Smooth muscle cell (in vitro differentiated cells): Measurements from ENCODE around the gene SCYGR3. TPM values are rescaled to one million over a fixed set of nuclear protein-coding genes. Genes with fewer than 3 reads are reported as not detected.

Source experiments
- DNase-seq: peaks from one replicate; lab custom pipeline; 2025; ENCODE audit not compliant: unreplicated experiment; lab: John Stamatoyannopoulos, UW
- H2AFZ ChIP-seq: fragments of 200-600 bp; sonication (generic); 2 replicates; pipeline ENCODE4 v1.6.0; 2016; ENCODE audit warnings: antibody characterized with exemption, low read depth, mild to moderate bottlenecking
- H3F3A ChIP-seq: fragments of 200-600 bp; sonication (generic); 2 replicates; pipeline ENCODE4 v1.6.0; 2017; ENCODE audit warnings: antibody characterized with exemption, low read depth
- H3K27ac ChIP-seq: fragments of 200-600 bp; sonication (generic); 2 replicates; pipeline ENCODE4 v1.5.1; 2016; ENCODE audit warnings: low read depth, mild to moderate bottlenecking
- H3K27me3 ChIP-seq: fragments of 200-600 bp; sonication (generic); 2 replicates; pipeline ENCODE4 v1.6.1; 2016; ENCODE audit warnings: low read depth, mild to moderate bottlenecking
- H3K36me3 ChIP-seq: fragments of 200-600 bp; sonication (generic); 2 replicates; pipeline ENCODE4 v1.5.1; 2016; ENCODE audit warnings: low read depth
- H3K4me1 ChIP-seq: fragments of 200-600 bp; sonication (generic); 2 replicates; pipeline ENCODE4 v1.5.1; 2016; ENCODE audit warnings: low read depth
- H3K4me2 ChIP-seq: fragments of 200-600 bp; sonication (generic); 2 replicates; pipeline ENCODE4 v1.6.0; 2016; ENCODE audit warnings: mild to moderate bottlenecking
- H3K4me3 ChIP-seq: fragments of 200-600 bp; sonication (generic); 2 replicates; pipeline ENCODE4 v1.5.1; 2016; ENCODE audit warnings: mild to moderate bottlenecking
- H3K79me2 ChIP-seq: fragments of 200-600 bp; sonication (generic); 2 replicates; pipeline ENCODE4 v1.6.0; 2016; ENCODE audit warnings: low read depth, mild to moderate bottlenecking
- H3K9ac ChIP-seq: fragments of 200-600 bp; sonication (generic); 2 replicates; pipeline ENCODE4 v1.6.0; 2016; ENCODE audit warnings: low read depth
- H3K9me3 ChIP-seq: fragments of 200-600 bp; sonication (generic); replicated peaks from 2 replicates; pipeline ENCODE4 v1.5.1; 2016; ENCODE audit warnings: low read depth
- H4K20me1 ChIP-seq: fragments of 200-600 bp; sonication (generic); 2 replicates; pipeline ENCODE4 v1.6.0; 2016; ENCODE audit warnings: low read depth
- WGBS: methylation state at CpG from one replicate; pipeline ENCODE4 v1.1.7; 2016; ENCODE audit warnings: low lambda C conversion rate; 5-methylcytosine and 5-hydroxymethylcytosine counted together
- polyA plus RNA-seq: library from polyadenylated mRNA; unstranded; fragments of >200 nt; fragmentation: Nextera tagmentation; extraction: Ambion mirVana; gene quantifications from 2 replicates; pipeline ENCODE4 v1.2.1, GENCODE V29; 2016
- total RNA-seq: library from RNA; depleted of rRNA; stranded (reverse); fragments of >200 nt; gene quantifications from 2 replicates; pipeline ENCODE4 v1.2.3, GENCODE V29; 2014
- TF ChIP-seq, protein P1 (sequence below): fragments of 200-600 bp; sonication (generic); IDR thresholded peaks from 2 replicates; pipeline ENCODE4 v1.5.1; 2017; ENCODE audit warnings: borderline replicate concordance, mild to moderate bottlenecking, antibody characterized with exemption; ENCODE audit not compliant: insufficient read depth, poor library complexity, severe bottlenecking

Gene SCYGR3
- total and polyA plus RNA-seq, 2 experiments from 2014 or later: not detected

DNA sequence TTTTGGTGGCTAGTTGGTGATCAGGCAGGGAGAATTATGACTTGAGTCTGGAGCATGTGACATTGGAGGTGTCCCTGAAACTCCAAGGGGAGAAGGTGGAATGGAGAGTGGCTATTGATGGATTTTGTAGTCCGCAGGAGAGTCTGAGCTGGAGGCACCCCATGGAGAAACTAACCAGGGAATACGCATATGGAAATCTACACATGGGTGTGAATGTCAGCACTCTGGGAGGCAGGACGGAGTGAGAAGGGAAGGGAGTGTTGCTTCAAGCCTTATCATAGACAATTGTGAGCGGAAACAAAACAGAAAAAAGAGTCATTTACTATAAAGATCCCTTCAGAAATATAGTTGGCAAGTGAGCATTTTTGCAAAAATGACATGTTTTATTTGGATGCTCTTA lies 2.0 kb upstream of the SCYGR3 start:
- Histone ChIP-seq H3K27me3 (no peaks in the 10 kb centered on the region), H3K36me3 (no peaks in the 10 kb centered on the region), H4K20me1 (no peaks in the 10 kb centered on the region), H3K4me2 (peak overlapping the region; percentile 36), H3K9me3 (no peaks in the 10 kb centered on the region), H3K9ac (no peak overlapping the region), H3F3A (no peaks in the 10 kb centered on the region), H3K4me1 (no peaks in the 10 kb centered on the region), H3K27ac (no peak overlapping the region), H3K79me2 (no peaks in the 10 kb centered on the region), H2AFZ (peak overlapping the region; percentile 70), H3K4me3 (no peak overlapping the region)
- TF ChIP-seq, protein P1, sequence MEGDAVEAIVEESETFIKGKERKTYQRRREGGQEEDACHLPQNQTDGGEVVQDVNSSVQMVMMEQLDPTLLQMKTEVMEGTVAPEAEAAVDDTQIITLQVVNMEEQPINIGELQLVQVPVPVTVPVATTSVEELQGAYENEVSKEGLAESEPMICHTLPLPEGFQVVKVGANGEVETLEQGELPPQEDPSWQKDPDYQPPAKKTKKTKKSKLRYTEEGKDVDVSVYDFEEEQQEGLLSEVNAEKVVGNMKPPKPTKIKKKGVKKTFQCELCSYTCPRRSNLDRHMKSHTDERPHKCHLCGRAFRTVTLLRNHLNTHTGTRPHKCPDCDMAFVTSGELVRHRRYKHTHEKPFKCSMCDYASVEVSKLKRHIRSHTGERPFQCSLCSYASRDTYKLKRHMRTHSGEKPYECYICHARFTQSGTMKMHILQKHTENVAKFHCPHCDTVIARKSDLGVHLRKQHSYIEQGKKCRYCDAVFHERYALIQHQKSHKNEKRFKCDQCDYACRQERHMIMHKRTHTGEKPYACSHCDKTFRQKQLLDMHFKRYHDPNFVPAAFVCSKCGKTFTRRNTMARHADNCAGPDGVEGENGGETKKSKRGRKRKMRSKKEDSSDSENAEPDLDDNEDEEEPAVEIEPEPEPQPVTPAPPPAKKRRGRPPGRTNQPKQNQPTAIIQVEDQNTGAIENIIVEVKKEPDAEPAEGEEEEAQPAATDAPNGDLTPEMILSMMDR: no peak
- DNase-seq: no peak
- 51% methylated on average over 4 of the region's 4 CpGs for WGBS

DNA sequence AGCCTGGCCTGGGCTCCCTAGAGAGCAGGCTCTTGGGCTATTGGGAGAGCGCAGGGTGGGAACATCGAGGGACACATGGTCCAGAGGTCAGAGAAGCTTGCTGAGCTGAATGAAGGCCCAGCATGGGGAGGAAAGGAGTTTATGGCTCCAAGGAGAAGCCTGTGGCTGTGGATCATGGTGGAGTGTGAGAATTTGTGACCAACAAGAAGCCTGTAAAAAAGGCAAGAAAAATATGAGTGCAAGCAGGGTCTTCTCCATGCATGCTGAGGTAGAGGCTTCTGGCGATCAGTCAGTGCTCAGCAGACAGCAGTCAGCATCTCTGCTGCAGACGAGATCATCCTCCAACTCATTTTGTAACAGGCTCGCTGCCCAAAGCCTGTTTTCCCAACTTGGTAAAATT lies 1.3 kb upstream of the SCYGR3 start:
- WGBS: 58% methylated on average over 5 of the region's 5 CpGs
- Histone ChIP-seq H3K9me3 (no peaks in the 10 kb centered on the region), H2AFZ (peak overlapping the region; percentile 70), H3K27me3 (no peaks in the 10 kb centered on the region), H3K27ac (no peak overlapping the region), H3K4me3 (no peak overlapping the region), H4K20me1 (no peaks in the 10 kb centered on the region), H3K4me1 (no peaks in the 10 kb centered on the region), H3K9ac (no peak overlapping the region), H3K4me2 (peak overlapping the region; percentile 36), H3F3A (no peaks in the 10 kb centered on the region), H3K79me2 (no peaks in the 10 kb centered on the region), H3K36me3 (no peaks in the 10 kb centered on the region)
- TF ChIP-seq, protein P1: no peak
- DNase-seq: no peak

DNA sequence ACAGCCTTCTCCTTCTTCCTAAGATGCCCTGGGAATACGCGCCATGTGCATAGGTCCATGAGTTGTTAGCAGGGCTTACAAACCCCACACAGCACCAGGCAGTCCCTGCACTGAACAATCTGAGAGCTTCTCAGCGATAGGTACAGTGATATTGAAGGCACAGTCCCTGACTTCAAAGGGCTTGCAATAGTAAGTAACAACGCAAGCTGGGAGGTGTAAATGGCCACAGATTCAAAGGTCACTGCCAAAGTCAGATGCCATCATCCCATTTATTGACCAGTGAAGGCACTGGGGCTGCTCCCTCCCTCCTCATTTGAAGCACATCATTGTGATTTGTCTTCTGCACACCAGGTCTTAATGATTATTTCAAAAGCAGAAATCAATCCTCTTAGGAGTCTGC lies 541 bp upstream of the SCYGR3 start:
- Histone ChIP-seq H4K20me1 (no peaks in the 10 kb centered on the region), H3K9me3 (no peaks in the 10 kb centered on the region), H3K4me3 (no peak overlapping the region), H3K36me3 (no peaks in the 10 kb centered on the region), H3K27me3 (no peaks in the 10 kb centered on the region), H3K27ac (no peak overlapping the region), H3F3A (no peaks in the 10 kb centered on the region), H2AFZ (no peak overlapping the region), H3K9ac (no peak overlapping the region), H3K4me1 (no peaks in the 10 kb centered on the region), H3K79me2 (no peaks in the 10 kb centered on the region), H3K4me2 (no peak overlapping the region)
- TF ChIP-seq, protein P1: no peak
- WGBS: 98% methylated on average over 4 of the region's 4 CpGs
- DNase-seq: no peak

DNA sequence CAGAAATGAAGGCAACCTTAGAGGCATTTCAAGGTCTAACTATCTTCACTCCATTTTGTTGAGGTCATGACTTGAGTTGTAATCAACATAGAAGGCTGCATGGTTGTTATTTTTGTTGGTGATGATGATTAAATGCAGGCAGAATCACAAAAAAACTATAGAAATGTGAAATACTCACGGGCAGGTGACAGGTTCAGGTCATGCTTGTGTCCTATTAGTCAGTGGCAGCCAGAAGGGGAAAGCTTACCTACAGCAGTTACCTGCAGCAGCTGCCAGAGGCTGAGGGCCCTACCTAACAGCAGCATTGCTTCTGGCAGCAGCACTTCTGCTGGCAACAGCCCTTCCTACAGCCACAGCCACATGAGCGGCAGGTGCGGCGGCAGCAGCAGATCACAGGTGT lies 394 bp downstream of the SCYGR3 start:
- Histone ChIP-seq H2AFZ (no peak overlapping the region), H3K27me3 (no peaks in the 10 kb centered on the region), H3K4me2 (no peak overlapping the region), H3F3A (no peaks in the 10 kb centered on the region), H4K20me1 (no peaks in the 10 kb centered on the region), H3K9ac (no peak overlapping the region), H3K9me3 (no peaks in the 10 kb centered on the region), H3K4me3 (no peak overlapping the region), H3K79me2 (no peaks in the 10 kb centered on the region), H3K27ac (no peak overlapping the region), H3K4me1 (no peaks in the 10 kb centered on the region), H3K36me3 (no peaks in the 10 kb centered on the region)
- TF ChIP-seq, protein P1: no peak
- no peak for DNase-seq
- WGBS: 96% methylated on average over 4 of the region's 4 CpGs
